K562 (cell line): ENCODE data around the gene NRARP. TPM values are rescaled to one million over a fixed set of nuclear protein-coding genes. Genes with fewer than 3 reads are reported as not detected.
A peak's percentile ranks its signal among the peaks of the same experiment; 100 is the strongest.

Experiments used
- ARID4B ChIP-seq: sonication (generic); formaldehyde crosslinking; IDR thresholded peaks from 2 replicates; pipeline ENCODE4 v1.8.0; 2022; ENCODE audit warnings: mild to moderate bottlenecking, missing genetic modification reagents
- ATF6 ChIP-seq: sonication (generic); formaldehyde crosslinking; IDR thresholded peaks from 2 replicates; pipeline ENCODE4 v1.4.0; 2020; ENCODE audit warnings: mild to moderate bottlenecking, missing genetic modification reagents
- HDAC3 ChIP-seq: fragments of 450-650 bp; IDR thresholded peaks from 2 replicates; pipeline ENCODE4 v1.6.1; 2018; ENCODE audit warnings: borderline replicate concordance, mild to moderate bottlenecking, moderate library complexity; ENCODE audit not compliant: partially characterized antibody
- JUN ChIP-seq, 2 experiments: sonication (generic) in 1 of 2; formaldehyde crosslinking in 1 of 2; IDR thresholded peaks; 2 replicates each; pipeline versions ENCODE4 v1.6.1 to v1.8.0; 2012 to 2022; ENCODE audit warnings: borderline replicate concordance in 2 of 2, mild to moderate bottlenecking in 2 of 2, improper control_type of control experiment in 1 of 2, low read depth in 1 of 2, low read length in 1 of 2, missing genetic modification reagents in 1 of 2
- MNT ChIP-seq, 2 experiments: fragments of 450-650 bp; conservative IDR thresholded peaks; 2 replicates each; pipeline ENCODE4 v1.6.1; 2017; ENCODE audit warnings: mild to moderate bottlenecking in 2 of 2, moderate library complexity in 2 of 2
- PHF20 ChIP-seq: fragments of 450-650 bp; IDR thresholded peaks from 2 replicates; pipeline ENCODE4 v1.6.1; 2018; ENCODE audit not compliant: partially characterized antibody
- PKNOX1 ChIP-seq: fragments of 450-650 bp; IDR thresholded peaks from 2 replicates; pipeline ENCODE4 v1.6.1; 2016
- TGIF2 ChIP-seq: sonication (generic); formaldehyde crosslinking; IDR thresholded peaks from 2 replicates; pipeline ENCODE4 v1.8.1; 2022; ENCODE audit warnings: mild to moderate bottlenecking, missing genetic modification reagents, moderate library complexity
- ZBTB9 ChIP-seq: fragments of 450-650 bp; formaldehyde crosslinking; IDR thresholded peaks from 2 replicates; pipeline ENCODE4 v1.4.0; 2020; ENCODE audit warnings: mild to moderate bottlenecking, moderate library complexity
- ZMIZ1 ChIP-seq, 2 experiments: fragments of 150-350 bp in 1 of 2; IDR thresholded peaks; 2 replicates each; pipeline ENCODE4 v1.6.1; 2012 to 2016; ENCODE audit warnings: low read depth in 2 of 2, low read length in 2 of 2, mild to moderate bottlenecking in 1 of 2, moderate library complexity in 1 of 2
- polyA plus RNA-seq, 8 experiments: library from polyadenylated mRNA; depleted of rRNA in 4 of 8; stranded (reverse) in 5 of 8; unstranded in 3 of 8; fragments of >200 nt; fragmentation: Nextera tagmentation in 2 of 8; fragmentation: Illumina TruSeq in 1 of 8; extraction: Ambion mirVana in 2 of 8; extraction: Trizol in 1 of 8; gene quantifications; 2 replicates each; pipeline versions ENCODE4 v1.2.1 to v1.2.3, GENCODE V29; 2011 to 2014; ENCODE audit warnings: inconsistent platforms in 1 of 8, missing spikeins in 1 of 8
- total RNA-seq, 7 experiments: library from RNA; depleted of rRNA in 6 of 7; stranded (reverse); fragments of >200 nt in 6 of 7; fragmentation: Illumina TruSeq in 2 of 7; extraction: Trizol in 2 of 7; gene quantifications; 2 replicates each; pipeline versions ENCODE4 v1.2.1 to v1.2.3, GENCODE V29; 2011 to 2021; ENCODE audit warnings: low replicate concordance in 1 of 7

The NRARP gene
- total and polyA plus RNA-seq, 9 of the 15 experiments (the other 6 are each of a cell fraction or from before 2014, with no cell fraction given) = 2.0 to 24.5 (median 7.2) TPM; not detected in 2

GRCh38 chr9:137277329-137278041, 24.6 kb downstream of the NRARP start, which contains the start of gene TOR4A (continued):
- TF ChIP-seq ATF6 (CRISPR knock-in tag) = peak; percentile 42; the same call in 1 of the 2 replicates
- TF ChIP-seq PHF20 = peak; percentile 40
- TF ChIP-seq PKNOX1 = peak; percentile 60
- TF ChIP-seq ARID4B (CRISPR knock-in tag) = peak; percentile 70
- peak; percentile 73 for TF ChIP-seq JUN (IDR thresholded peaks at IDR 0.05; ENCODE audit: borderline replicate concordance, low read depth, low read length)
- TF ChIP-seq JUN (CRISPR knock-in tag; IDR thresholded peaks at IDR 0.05; ENCODE audit: borderline replicate concordance) = no peak
- 0 out of 4 replicates have a peak, but pooled peaks of 1 of the 2 experiments have one; percentile 11 for TF ChIP-seq ZMIZ1 (IDR thresholded peaks at IDR 0.05; ENCODE audit: low read depth in 2 of 2, low read length in 2 of 2)
- TF ChIP-seq MNT (conservative IDR thresholded peaks at IDR 0.05) = peak; percentile 84 to 91
- 0 out of 2 replicates have a peak, but pooled peaks have one; percentile 71 for TF ChIP-seq TGIF2 (CRISPR knock-in tag)
- peak; percentile 55 for TF ChIP-seq HDAC3
- TF ChIP-seq ZBTB9 = peak; percentile 58; the same call in 1 of the 2 replicates
